Endometrial microvascular endothelial cells (primary cell): Measurements from ENCODE around the gene HIVEP3. TPM values are rescaled to one million over a fixed set of nuclear protein-coding genes. Genes with fewer than 3 reads are reported as not detected.

ENCODE experiments used
- in situ Hi-C: cut with HindIII; loops from 2 replicates; pipeline ENCODE4 v1.10.0; 2017; ENCODE audit warnings: low sequenced_read_pairs, low pct_unique_long_range_greater_than_20kb; ENCODE audit errors: inconsistent ontology term
- total RNA-seq: library from RNA; depleted of rRNA; stranded (reverse); fragments of >200 nt; gene quantifications from one replicate; pipeline ENCODE4 v1.2.3, GENCODE V29; 2015; ENCODE audit errors: inconsistent ontology term

The HIVEP3 gene
- total RNA-seq, 1 donor from 2014 or later: 4.4 TPM

- in situ Hi-C loops: no loop called here
These were observed 17.9 kb downstream of the HIVEP3 start for GRCh38 chr1:41900603-41901444.

GRCh38 chr1:41898191-41898713, 20.5 kb downstream of the HIVEP3 start:
- in situ Hi-C loops: no loop called here

DNA sequence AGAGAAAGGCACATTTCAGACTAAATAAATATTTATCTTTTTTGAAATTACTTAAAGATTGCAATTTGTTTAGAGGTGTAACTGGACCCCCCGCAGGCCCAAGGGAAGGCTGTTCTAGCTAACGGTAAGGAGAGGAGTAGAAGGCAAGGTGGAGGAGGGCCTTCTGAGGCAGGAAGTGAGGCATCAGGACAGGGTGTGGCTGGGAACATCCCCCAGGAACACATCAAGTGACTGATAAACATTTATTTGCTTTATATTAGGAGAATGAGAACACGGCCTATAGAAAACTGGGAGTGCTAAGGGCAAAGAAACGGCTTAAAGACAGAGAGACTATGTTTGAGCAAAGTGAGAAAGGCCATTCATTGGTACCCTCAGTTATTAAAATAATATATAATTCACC, 23.2 kb downstream of the HIVEP3 start:
- in situ Hi-C loops: no loop called here

DNA sequence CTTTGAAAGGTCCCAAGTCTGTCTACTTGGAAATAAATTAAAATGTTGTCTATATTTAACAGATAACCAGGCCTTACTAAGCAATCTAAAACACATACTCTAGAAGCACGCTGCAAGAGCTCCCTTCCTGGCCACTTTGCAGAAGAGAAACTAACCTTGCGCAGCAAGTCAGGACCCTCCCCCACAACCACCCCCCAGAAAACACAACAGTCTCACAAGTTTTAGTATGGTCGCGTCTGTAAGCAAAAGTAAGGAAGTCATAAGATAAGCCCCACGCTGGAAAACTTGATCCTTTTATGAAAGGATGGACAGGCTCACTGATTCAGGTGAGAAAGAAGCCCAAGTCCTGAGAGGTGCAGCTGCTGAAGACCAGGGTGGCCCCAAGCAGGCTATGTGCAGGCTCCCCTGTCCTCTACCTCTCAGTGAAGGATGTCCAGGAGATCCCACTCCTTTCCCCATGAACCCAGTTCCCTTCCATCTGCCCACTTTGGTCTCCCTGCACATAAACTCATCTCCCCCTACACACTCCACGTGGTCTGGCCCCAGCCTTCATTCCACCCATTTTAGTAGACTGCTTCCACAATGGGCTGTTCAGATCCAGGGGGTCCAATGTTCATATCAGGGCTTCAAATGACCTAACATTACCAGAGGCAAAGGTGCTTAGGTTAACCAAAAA, 23.8 kb downstream of the HIVEP3 start:
- in situ Hi-C loops: no loop called here

DNA sequence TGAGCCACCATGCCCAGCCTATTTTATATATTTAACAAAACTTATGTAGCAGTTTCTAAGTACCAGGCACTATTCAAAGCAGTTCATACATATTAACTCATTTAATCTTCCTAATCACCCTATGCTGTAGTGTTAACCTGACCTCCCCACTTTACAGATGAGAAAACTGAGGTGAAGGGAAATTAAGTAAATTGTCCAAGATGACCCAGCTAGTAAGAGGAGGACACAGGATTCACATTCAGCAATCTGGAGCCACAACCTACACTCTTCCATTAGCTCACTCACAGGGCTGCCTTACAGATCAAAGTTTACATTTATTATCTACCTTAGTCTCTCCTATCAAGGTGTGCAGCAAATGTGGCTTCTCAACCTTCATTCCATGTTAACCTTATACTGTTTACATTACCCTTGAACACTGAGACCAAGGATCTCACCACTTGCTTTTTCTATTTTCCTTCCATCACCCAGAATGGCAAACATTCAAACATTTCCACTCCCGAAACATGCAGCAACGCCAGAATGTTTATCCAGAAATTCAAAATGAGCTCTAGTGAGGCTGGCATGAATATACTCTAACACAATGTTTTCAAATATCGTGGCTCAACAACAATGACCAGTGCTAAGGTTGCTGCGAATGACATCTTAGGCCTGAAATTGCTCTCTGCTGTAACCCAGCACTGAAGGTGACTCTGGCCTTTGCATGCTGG, 24.5 kb downstream of the HIVEP3 start:
- in situ Hi-C loops: no loop called here

- in situ Hi-C loops: no loop called here
These were observed 26.4 kb downstream of the HIVEP3 start for GRCh38 chr1:41892301-41892781.

GRCh38 chr1:41891199-41891896, 27.4 kb downstream of the HIVEP3 start:
- in situ Hi-C loops: no loop called here

DNA sequence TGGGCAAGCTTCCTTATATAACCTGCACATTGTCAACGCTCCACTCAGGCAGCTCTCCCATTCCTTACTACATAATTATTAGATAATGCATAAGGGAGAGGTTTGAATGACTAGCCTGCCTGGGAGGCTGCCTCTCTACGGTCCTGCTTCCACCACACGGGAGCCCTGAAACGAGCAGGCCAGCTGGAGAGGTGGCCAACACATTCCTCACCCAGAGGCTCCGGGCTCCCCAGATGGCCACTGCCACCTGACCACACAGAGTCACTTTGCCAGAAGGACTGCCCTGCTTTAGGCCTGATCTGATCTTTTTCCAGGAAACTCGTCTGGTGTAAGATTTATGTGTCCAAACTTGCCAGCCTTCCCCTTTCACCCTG, 27.9 kb downstream of the HIVEP3 start:
- in situ Hi-C loops: no loop called here

GRCh38 chr1:41889506-41890414, 29.0 kb downstream of the HIVEP3 start:
- in situ Hi-C loops: no loop called here

- in situ Hi-C loops: no loop called here
These were observed 30.0 kb downstream of the HIVEP3 start for GRCh38 chr1:41888756-41889155.

GRCh38 chr1:41887365-41887764, 31.4 kb downstream of the HIVEP3 start:
- in situ Hi-C loops: no loop called here

GRCh38 chr1:41884256-41885230, 34.2 kb downstream of the HIVEP3 start:
- in situ Hi-C loops: no loop called here

GRCh38 chr1:41883507-41883906, 35.2 kb downstream of the HIVEP3 start:
- in situ Hi-C loops: no loop called here

- in situ Hi-C loops: no loop called here
These were observed 36.2 kb downstream of the HIVEP3 start for GRCh38 chr1:41882486-41882885.

DNA sequence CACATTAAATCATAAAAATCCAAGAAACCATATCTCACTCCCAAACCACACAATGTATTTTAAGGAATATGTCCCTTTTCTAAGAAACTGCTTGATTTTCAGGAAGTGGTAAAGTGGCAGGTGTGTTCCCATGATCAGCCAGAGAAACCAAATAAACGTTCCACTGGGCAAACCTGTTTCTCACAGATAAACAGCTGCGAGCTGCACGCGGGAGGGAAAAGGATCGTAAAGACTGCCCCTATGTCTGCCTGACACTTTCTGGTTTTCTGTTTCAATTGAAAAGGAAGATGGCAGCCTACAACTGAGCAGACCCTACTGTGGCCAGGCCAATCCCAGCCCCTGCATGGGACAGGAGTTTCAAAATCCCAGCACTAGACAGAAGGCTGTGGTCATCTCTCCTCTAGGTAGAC, 36.6 kb downstream of the HIVEP3 start:
- in situ Hi-C loops: no loop called here

DNA sequence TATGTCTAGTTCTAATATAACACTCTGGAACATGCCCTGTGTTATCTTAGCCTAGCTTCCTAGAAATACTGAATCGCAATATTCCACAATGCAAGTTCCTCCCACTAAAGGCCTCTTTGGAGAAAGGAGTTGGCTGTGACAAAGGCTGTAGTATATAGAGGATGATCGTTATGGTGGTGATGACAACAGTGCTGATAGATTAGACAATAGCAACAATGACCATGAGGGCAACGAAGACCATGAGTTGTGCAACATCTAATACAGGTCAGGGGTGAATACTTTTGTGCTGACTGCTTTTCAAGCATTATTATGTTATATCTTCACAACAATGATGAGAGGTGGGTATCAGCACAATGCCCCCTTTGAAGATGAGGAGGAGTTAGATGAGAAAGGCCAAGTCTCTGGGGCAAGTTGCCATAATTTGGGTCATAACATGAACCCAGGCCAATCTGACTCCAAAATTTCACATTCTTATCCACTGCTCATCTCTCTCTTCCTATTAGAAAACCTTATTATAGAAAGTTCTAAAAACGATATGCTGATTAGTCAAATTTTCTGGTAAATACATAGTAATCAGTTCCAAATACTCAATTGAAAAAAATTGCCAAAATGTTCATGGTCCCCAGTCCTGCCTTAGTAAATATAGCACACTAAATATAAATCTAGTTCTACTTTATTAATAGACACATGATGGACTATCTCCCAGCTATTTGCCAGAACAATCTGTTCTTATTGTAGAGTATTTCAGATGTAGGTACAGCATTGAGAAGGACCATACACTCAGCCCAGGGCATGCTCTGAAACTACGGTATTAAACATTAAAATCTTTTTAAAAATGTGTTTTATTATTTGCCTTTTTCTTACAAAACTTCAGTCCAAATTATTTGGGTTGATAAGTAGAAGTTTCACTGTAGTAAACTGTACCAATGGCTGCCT, 37.5 kb downstream of the HIVEP3 start:
- in situ Hi-C loops: no loop called here
